Astrocyte (in vitro differentiated cells and primary cell): ENCODE results near the gene HOXD13. TPM values are rescaled to one million over a fixed set of nuclear protein-coding genes. Genes with fewer than 3 reads are reported as not detected.

Source experiments
- DNase-seq: peaks from one replicate; pipeline ENCODE4 v3.0.0-alpha.2; 2010; ENCODE audit warnings: low read depth
- FAIRE-seq: peaks from 2 replicates; lab custom pipeline; 2011; peaks lifted over from hg19 to GRCh38; lab: Jason Lieb, UNC
- H2AFZ ChIP-seq: 2 replicates; pipeline ENCODE4 v1.6.0; 2012; ENCODE audit warnings: low read depth, low read length, inconsistent platforms
- H3K27ac ChIP-seq: 2 replicates; pipeline ENCODE4 v1.5.1; 2011; ENCODE audit warnings: low read depth, low read length, inconsistent platforms
- H3K27me3 ChIP-seq: 2 replicates; pipeline ENCODE4 v1.6.0; 2011; ENCODE audit warnings: low read length, inconsistent platforms; ENCODE audit not compliant: insufficient read depth
- H3K36me3 ChIP-seq: 2 replicates; pipeline ENCODE4 v1.5.1; 2011; ENCODE audit warnings: low read length, inconsistent platforms; ENCODE audit not compliant: insufficient read depth
- H3K4me1 ChIP-seq: 2 replicates; pipeline ENCODE4 v1.5.1; 2011; ENCODE audit warnings: low read length, inconsistent platforms; ENCODE audit not compliant: insufficient read depth
- H3K4me2 ChIP-seq: 2 replicates; pipeline ENCODE4 v1.6.0; 2012; ENCODE audit warnings: low read length, inconsistent platforms
- H3K4me3 ChIP-seq: 2 replicates; pipeline ENCODE4 v1.5.1; 2011; ENCODE audit warnings: low read depth, mild to moderate bottlenecking, low read length, inconsistent platforms; ENCODE audit not compliant: insufficient read depth
- H3K79me2 ChIP-seq: 2 replicates; pipeline ENCODE4 v1.6.0; 2012; ENCODE audit warnings: mild to moderate bottlenecking, low read length, inconsistent platforms; ENCODE audit not compliant: insufficient read depth
- H3K9ac ChIP-seq: 2 replicates; pipeline ENCODE4 v1.6.0; 2012; ENCODE audit warnings: mild to moderate bottlenecking, low read length, inconsistent platforms
- H3K9me3 ChIP-seq: 2 replicates; pipeline ENCODE4 v1.5.1; 2012; ENCODE audit warnings: low read depth, mild to moderate bottlenecking, low read length, inconsistent platforms; ENCODE audit not compliant: insufficient read depth
- H4K20me1 ChIP-seq: 2 replicates; pipeline ENCODE4 v1.6.0; 2012; ENCODE audit warnings: low read length, inconsistent platforms; ENCODE audit not compliant: insufficient read depth
- H3K27ac Mint-ChIP-seq: one replicate; pipeline ENCODE4 v1.8.0; 2021; ENCODE audit warnings: mild to moderate bottlenecking, mixed read lengths; ENCODE audit not compliant: unreplicated experiment
- H3K27me3 Mint-ChIP-seq: one replicate; pipeline ENCODE4 v1.8.0; 2021; ENCODE audit warnings: low read depth, mixed read lengths; ENCODE audit not compliant: unreplicated experiment
- H3K36me3 Mint-ChIP-seq: one replicate; pipeline ENCODE4 v1.8.0; 2021; ENCODE audit warnings: low read depth, mixed read lengths; ENCODE audit not compliant: unreplicated experiment
- H3K4me1 Mint-ChIP-seq: one replicate; pipeline ENCODE4 v1.8.0; 2021; ENCODE audit warnings: low read depth, mixed read lengths; ENCODE audit not compliant: unreplicated experiment
- H3K4me3 Mint-ChIP-seq: one replicate; pipeline ENCODE4 v1.8.0; 2021; ENCODE audit warnings: mild to moderate bottlenecking, moderate library complexity, mixed read lengths; ENCODE audit not compliant: unreplicated experiment
- H3K9me3 Mint-ChIP-seq: one replicate; pipeline ENCODE4 v1.8.0; 2021; ENCODE audit warnings: mild to moderate bottlenecking, mixed read lengths; ENCODE audit not compliant: unreplicated experiment
- EZH2 ChIP-seq: IDR thresholded peaks from 2 replicates; pipeline ENCODE4 v1.6.1; 2012; ENCODE audit warnings: mild to moderate bottlenecking, low read length, inconsistent platforms; ENCODE audit not compliant: insufficient read depth
- total RNA-seq: library from RNA; stranded (reverse); gene quantifications from 2 replicates; pipeline ENCODE4 v1.2.1, GENCODE V29; 2021
- TF ChIP-seq, protein P1 (sequence below): IDR thresholded peaks from 2 replicates; pipeline ENCODE4 v1.5.1; 2011; ENCODE audit warnings: low read depth, mild to moderate bottlenecking, inconsistent platforms, low read length, moderate library complexity; ENCODE audit not compliant: insufficient read depth

The HOXD13 gene
- total RNA-seq, 1 donor from 2014 or later = not detected

DNA sequence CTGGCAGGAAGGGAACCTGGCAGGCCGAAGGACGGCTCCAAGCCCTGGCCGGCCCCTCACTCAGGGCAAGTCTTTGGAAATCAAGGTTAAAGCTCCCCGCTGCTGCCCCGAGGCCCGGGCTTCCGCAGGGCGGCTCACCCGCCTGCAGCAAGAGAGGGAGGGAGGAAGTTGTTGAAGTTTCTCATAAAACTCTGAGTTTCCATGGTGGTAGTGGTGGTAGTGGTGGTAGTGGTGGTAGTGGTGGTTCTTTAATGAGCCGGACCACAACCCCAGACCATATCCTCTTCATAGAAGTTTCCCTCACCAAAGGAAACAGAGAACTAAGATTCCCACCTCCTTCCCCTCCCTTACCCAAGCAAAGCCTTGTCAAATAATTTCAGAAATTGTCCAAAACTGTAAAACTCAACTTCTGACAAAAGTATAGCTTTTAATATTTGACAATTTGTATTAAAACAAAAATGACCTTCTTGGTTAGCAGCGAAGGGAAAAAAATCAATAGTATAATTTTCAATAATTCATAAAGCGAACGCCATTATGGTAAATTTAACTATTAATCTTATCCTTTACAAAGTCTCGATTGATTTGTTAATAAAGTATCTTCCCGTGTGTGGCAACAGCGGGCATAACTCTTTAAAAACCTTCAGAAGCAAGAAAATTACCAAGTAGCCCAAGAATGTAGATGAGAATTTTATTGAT, 22.6 kb downstream of the HOXD13 start:
- Mint-ChIP-seq H3K27ac (no peak overlapping the region), H3K4me1 (no peaks in the 10 kb centered on the region), H3K9me3 (peaks cover 30% of the 10 kb centered on the region), H3K36me3 (peaks cover 5% of the 10 kb centered on the region), H3K4me3 (no peak overlapping the region), H3K27me3 (peaks cover 90% of the 10 kb centered on the region)
- DNase-seq (no peak), FAIRE-seq (no peak)
- no peaks in the 10 kb centered on the region for H3K4me1 ChIP-seq
- peaks cover 6% of the 10 kb centered on the region for H3K9me3 ChIP-seq
- H3K36me3 ChIP-seq = no peaks in the 10 kb centered on the region
- no peaks in the 10 kb centered on the region for H4K20me1 ChIP-seq
- no peaks in the 10 kb centered on the region for H3K79me2 ChIP-seq
- no peak overlapping the region for H3K4me2 ChIP-seq
- H2AFZ ChIP-seq = no peak overlapping the region
- H3K27ac ChIP-seq = no peak overlapping the region
- peaks cover 99% of the 10 kb centered on the region for H3K27me3 ChIP-seq
- TF ChIP-seq, protein P1, sequence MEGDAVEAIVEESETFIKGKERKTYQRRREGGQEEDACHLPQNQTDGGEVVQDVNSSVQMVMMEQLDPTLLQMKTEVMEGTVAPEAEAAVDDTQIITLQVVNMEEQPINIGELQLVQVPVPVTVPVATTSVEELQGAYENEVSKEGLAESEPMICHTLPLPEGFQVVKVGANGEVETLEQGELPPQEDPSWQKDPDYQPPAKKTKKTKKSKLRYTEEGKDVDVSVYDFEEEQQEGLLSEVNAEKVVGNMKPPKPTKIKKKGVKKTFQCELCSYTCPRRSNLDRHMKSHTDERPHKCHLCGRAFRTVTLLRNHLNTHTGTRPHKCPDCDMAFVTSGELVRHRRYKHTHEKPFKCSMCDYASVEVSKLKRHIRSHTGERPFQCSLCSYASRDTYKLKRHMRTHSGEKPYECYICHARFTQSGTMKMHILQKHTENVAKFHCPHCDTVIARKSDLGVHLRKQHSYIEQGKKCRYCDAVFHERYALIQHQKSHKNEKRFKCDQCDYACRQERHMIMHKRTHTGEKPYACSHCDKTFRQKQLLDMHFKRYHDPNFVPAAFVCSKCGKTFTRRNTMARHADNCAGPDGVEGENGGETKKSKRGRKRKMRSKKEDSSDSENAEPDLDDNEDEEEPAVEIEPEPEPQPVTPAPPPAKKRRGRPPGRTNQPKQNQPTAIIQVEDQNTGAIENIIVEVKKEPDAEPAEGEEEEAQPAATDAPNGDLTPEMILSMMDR = no peak
- no peak for TF ChIP-seq EZH2
- no peak overlapping the region for H3K4me3 ChIP-seq
- H3K9ac ChIP-seq = no peak overlapping the region

DNA sequence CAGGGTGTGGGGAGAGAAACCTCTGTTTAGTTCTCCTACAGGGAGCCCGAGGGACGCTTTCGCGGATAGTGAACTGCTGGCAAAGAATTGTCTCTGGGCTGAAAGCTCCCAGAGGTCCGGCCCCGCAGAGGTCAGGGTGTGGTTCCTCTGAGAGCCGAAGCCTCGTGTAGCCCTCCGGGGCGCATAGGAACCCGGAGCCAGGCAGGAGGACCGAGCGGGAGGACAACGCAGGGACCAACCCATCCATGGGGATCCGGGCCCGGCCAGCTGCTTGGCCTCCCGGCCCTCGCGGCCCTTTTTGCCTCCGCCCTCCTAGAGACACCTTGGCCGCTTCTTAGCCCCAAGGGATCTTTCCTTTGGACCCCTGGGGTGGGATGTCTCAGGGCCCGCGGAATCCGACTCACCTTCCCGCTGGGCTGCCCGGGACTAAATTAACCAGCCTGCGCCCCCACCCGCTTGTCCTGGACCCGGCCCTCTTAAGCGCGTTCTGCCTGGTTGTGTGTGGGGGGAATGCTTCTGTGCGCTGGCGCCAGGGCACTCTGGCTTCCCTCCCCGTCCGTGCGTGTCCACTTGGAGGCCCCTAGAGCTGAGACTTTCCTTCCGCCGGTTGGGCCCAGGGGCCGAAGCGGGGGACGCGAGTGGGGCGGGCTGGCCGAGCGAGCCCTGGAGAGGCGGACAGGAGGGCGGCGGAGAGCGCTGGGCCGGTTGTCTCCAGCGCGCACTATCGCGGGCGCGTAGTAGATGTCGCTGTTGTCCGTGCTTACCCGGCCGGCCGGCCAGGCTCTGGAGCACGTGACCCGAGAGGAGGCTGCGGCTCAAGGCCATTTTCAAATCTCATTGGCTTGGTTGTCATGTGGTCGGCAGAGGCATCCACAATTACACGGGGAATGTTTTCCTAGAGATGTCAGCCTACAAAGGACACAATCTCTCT, 23.6 kb downstream of the HOXD13 start, which contains the start of gene HOXD10:
HOXD10 (plus strand) TSS at position 896 of the 931 bp plus-strand sequence. CDS start 56 bp downstream, outside the sequence.
- no peaks in the 10 kb centered on the region for H3K4me1 Mint-ChIP-seq
- H2AFZ ChIP-seq = no peak within 1 kb of the TSS
- H3K9ac ChIP-seq = no peak within 1 kb of the TSS
- H3K79me2 ChIP-seq = no peaks in the 10 kb centered on the region
- H3K4me1 ChIP-seq = no peaks in the 10 kb centered on the region
- H4K20me1 ChIP-seq = no peaks in the 10 kb centered on the region
- no peak within 1 kb of the TSS for H3K4me3 ChIP-seq
- H3K36me3 Mint-ChIP-seq = peaks cover 5% of the 10 kb centered on the region
- H3K27ac ChIP-seq = no peak within 1 kb of the TSS
- no peak within 1 kb of the TSS for H3K4me3 Mint-ChIP-seq
- no peaks in the 10 kb centered on the region for H3K36me3 ChIP-seq
- peak; percentile 89 for TF ChIP-seq EZH2
- TF ChIP-seq, protein P1 = no peak
- H3K27me3 ChIP-seq = peaks cover 99% of the 10 kb centered on the region
- H3K27me3 Mint-ChIP-seq = peaks cover 90% of the 10 kb centered on the region
- FAIRE-seq = no peak
- no peak within 1 kb of the TSS for H3K4me2 ChIP-seq
- H3K27ac Mint-ChIP-seq = peak within 1 kb of the TSS; percentile 84
- peaks cover 9% of the 10 kb centered on the region for H3K9me3 ChIP-seq
- H3K9me3 Mint-ChIP-seq = peaks cover 36% of the 10 kb centered on the region
- no peak for DNase-seq
